IPS-15b (cell line): ENCODE measurements around the gene BMP2.
A peak's percentile ranks its signal among the peaks of the same experiment; 100 is the strongest.

ENCODE experiments used
- H3K27me3 ChIP-seq: one replicate; pipeline ENCODE4 v1.6.1; 2013; ENCODE audit warnings: low read length; ENCODE audit not compliant: control insufficient read depth, insufficient read depth
- H3K36me3 ChIP-seq: one replicate; pipeline ENCODE4 v1.6.1; 2013; ENCODE audit warnings: low read length; ENCODE audit not compliant: control insufficient read depth, insufficient read depth
- H3K4me1 ChIP-seq: one replicate; pipeline ENCODE4 v1.6.1; 2013; ENCODE audit warnings: mild to moderate bottlenecking, low read length; ENCODE audit not compliant: control insufficient read depth, insufficient read depth
- H3K4me3 ChIP-seq: one replicate; pipeline ENCODE4 v1.5.1; 2013; ENCODE audit warnings: low read depth, low read length
- H3K9ac ChIP-seq: one replicate; pipeline ENCODE4 v1.6.1; 2013; ENCODE audit warnings: low read depth, mild to moderate bottlenecking, low read length
- H3K9me3 ChIP-seq: one replicate; pipeline ENCODE4 v1.6.1; 2013; ENCODE audit warnings: mild to moderate bottlenecking, low read length; ENCODE audit not compliant: control insufficient read depth, insufficient read depth

BMP2 gene

GRCh38 chr20:6744180-6744579, 23.3 kb upstream of the BMP2 start:
- Histone ChIP-seq H3K36me3 (no peaks in the 10 kb centered on the region), H3K9ac (no peak overlapping the region), H3K4me3 (no peak overlapping the region), H3K4me1 (no peaks in the 10 kb centered on the region), H3K9me3 (no peaks in the 10 kb centered on the region), H3K27me3 (no peaks in the 10 kb centered on the region)

- Histone ChIP-seq H3K4me3 (no peak overlapping the region), H3K36me3 (no peaks in the 10 kb centered on the region), H3K9ac (no peak overlapping the region), H3K9me3 (no peaks in the 10 kb centered on the region), H3K27me3 (no peaks in the 10 kb centered on the region), H3K4me1 (no peaks in the 10 kb centered on the region)
Measured at GRCh38 chr20:6744805-6745204, 22.7 kb upstream of the BMP2 start.

- no peak overlapping the region for H3K4me3 ChIP-seq
- H3K9me3 ChIP-seq, result no peaks in the 10 kb centered on the region
- no peak overlapping the region for H3K9ac ChIP-seq
Measured at GRCh38 chr20:6746901-6747609, 20.4 kb upstream of the BMP2 start.

GRCh38 chr20:6750438-6750837, 17.0 kb upstream of the BMP2 start:
- Histone ChIP-seq H3K9ac (no peak overlapping the region), H3K4me3 (no peak overlapping the region), H3K27me3 (no peaks in the 10 kb centered on the region), H3K9me3 (no peaks in the 10 kb centered on the region), H3K4me1 (no peaks in the 10 kb centered on the region), H3K36me3 (no peaks in the 10 kb centered on the region)

More at GRCh38 chr20:6746901-6747609, 20.4 kb upstream of the BMP2 start:
- Histone ChIP-seq H3K36me3 (no peaks in the 10 kb centered on the region), H3K4me1 (no peaks in the 10 kb centered on the region), H3K27me3 (no peaks in the 10 kb centered on the region)

GRCh38 chr20:6756693-6757595, 10.5 kb upstream of the BMP2 start:
- Histone ChIP-seq H3K4me3 (no peak overlapping the region), H3K9me3 (no peaks in the 10 kb centered on the region), H3K36me3 (no peaks in the 10 kb centered on the region), H3K27me3 (no peaks in the 10 kb centered on the region), H3K9ac (no peak overlapping the region), H3K4me1 (no peaks in the 10 kb centered on the region)

- H3K4me1 ChIP-seq, result peaks cover 25% of the 10 kb centered on the region
- no peak overlapping the region for H3K4me3 ChIP-seq
- peaks cover 15% of the 10 kb centered on the region for H3K27me3 ChIP-seq
- H3K9ac ChIP-seq, result no peak overlapping the region
- no peaks in the 10 kb centered on the region for H3K36me3 ChIP-seq
- H3K9me3 ChIP-seq, result no peaks in the 10 kb centered on the region
Measured at GRCh38 chr20:6764619-6765018, 2.9 kb upstream of the BMP2 start.

- Histone ChIP-seq H3K9me3 (no peaks in the 10 kb centered on the region), H3K36me3 (no peaks in the 10 kb centered on the region), H3K4me3 (no peak overlapping the region), H3K4me1 (peaks cover 25% of the 10 kb centered on the region), H3K9ac (no peak overlapping the region), H3K27me3 (peaks cover 23% of the 10 kb centered on the region)
Measured at GRCh38 chr20:6765469-6766058, 1.9 kb upstream of the BMP2 start.

GRCh38 chr20:6766433-6766832, 1.1 kb upstream of the BMP2 start:
- no peak overlapping the region for H3K4me3 ChIP-seq
- no peak overlapping the region for H3K9ac ChIP-seq
- no peaks in the 10 kb centered on the region for H3K36me3 ChIP-seq
- H3K9me3 ChIP-seq, result no peaks in the 10 kb centered on the region
- peaks cover 25% of the 10 kb centered on the region for H3K4me1 ChIP-seq
- H3K27me3 ChIP-seq, result peaks cover 31% of the 10 kb centered on the region

- H3K27me3 ChIP-seq, result peaks cover 37% of the 10 kb centered on the region
- no peak overlapping the region for H3K9ac ChIP-seq
- H3K4me3 ChIP-seq, result peak overlapping the region; percentile 52
Measured at GRCh38 chr20:6767126-6767535, 355 bp upstream of the BMP2 start.

GRCh38 chr20:6768228-6769140, 998 bp downstream of the BMP2 start:
- Histone ChIP-seq H3K9ac (no peak overlapping the region), H3K9me3 (no peaks in the 10 kb centered on the region), H3K4me3 (peak overlapping the region; percentile 73), H3K27me3 (peaks cover 37% of the 10 kb centered on the region), H3K4me1 (peaks cover 29% of the 10 kb centered on the region), H3K36me3 (no peaks in the 10 kb centered on the region)

More at GRCh38 chr20:6767126-6767535, 355 bp upstream of the BMP2 start:
- Histone ChIP-seq H3K9me3 (no peaks in the 10 kb centered on the region), H3K36me3 (no peaks in the 10 kb centered on the region), H3K4me1 (peaks cover 29% of the 10 kb centered on the region)
